ENCODE measurements around the gene MEIOB. TPM values are rescaled to one million over a fixed set of nuclear protein-coding genes. Genes with fewer than 3 reads are reported as not detected.

Gene MEIOB
- total and polyA plus RNA-seq, 4 donors = 0.21 to 0.28 TPM; not detected in 2

DNA sequence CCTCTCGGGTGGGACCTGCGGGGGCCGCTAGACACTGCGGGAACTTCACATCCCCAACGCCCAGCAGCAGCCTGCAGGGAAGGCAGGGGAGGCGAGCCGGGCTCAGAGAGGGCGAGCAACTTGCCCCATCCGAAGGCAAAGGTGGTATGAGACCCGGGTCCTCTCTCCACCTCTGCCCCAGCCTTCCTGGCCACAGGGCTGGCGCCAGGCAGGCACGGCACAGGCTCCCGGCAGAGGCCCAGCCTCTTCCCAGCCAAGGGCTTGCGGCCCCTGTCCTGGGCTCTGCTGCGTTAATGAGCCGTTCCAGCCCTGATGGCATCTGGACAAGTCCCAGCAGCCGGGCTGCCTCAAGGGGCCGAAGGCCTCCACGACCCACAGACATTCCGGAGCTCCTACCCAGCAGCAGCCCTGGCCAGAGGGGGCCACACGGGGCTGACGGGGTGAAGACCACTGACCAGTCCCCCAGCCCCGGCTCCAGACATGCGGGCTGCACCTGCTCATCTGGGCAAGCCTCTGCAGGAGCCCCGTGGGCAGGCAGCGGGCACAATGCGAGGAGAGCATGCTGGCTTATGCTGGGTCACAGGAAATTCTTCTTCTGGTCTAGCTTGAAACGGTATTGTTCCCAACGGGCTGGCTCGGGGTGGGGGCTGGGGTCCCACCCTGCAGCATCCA lies 47.5 kb upstream of the MEIOB start:
- Histone ChIP-seq H3K36me3 (ENCODE audit: control insufficient read depth in 4 of 4, insufficient read depth in 4 of 4, low read length in 4 of 4) (no peaks in the 10 kb centered on the region), H3K27ac (ENCODE audit: low read depth in 1 of 2, low read length in 1 of 2) (no peak overlapping the region), H3K4me1 (ENCODE audit: control insufficient read depth in 5 of 5, insufficient read depth in 5 of 5, low read length in 5 of 5) (peaks cover 0 to 6% (median 0%) of the 10 kb centered on the region in 5 donors), H3K9ac (ENCODE audit: insufficient read depth in 1 of 2, low read length in 2 of 2) (no peak overlapping the region), H3K4me3 (no peak overlapping the region), H3K9me3 (ENCODE audit: control insufficient read depth in 4 of 4, insufficient read depth in 3 of 4, low read length in 3 of 4) (peaks cover 0 to 4% (median 0%) of the 10 kb centered on the region in 4 donors), H3K27me3 (ENCODE audit: control insufficient read depth in 3 of 3, insufficient read depth in 3 of 3, low read length in 2 of 3) (peaks cover 7 to 65% (median 57%) of the 10 kb centered on the region in 3 donors)
- WGBS, 2 donors = 39 to 47% methylated on average over 29 to 30 of the region's 30 CpGs
- ATAC-seq (ENCODE audit: insufficient read depth, low FRiP score) (no peak), DNase-seq (no peak)
- TF ChIP-seq, protein P1, sequence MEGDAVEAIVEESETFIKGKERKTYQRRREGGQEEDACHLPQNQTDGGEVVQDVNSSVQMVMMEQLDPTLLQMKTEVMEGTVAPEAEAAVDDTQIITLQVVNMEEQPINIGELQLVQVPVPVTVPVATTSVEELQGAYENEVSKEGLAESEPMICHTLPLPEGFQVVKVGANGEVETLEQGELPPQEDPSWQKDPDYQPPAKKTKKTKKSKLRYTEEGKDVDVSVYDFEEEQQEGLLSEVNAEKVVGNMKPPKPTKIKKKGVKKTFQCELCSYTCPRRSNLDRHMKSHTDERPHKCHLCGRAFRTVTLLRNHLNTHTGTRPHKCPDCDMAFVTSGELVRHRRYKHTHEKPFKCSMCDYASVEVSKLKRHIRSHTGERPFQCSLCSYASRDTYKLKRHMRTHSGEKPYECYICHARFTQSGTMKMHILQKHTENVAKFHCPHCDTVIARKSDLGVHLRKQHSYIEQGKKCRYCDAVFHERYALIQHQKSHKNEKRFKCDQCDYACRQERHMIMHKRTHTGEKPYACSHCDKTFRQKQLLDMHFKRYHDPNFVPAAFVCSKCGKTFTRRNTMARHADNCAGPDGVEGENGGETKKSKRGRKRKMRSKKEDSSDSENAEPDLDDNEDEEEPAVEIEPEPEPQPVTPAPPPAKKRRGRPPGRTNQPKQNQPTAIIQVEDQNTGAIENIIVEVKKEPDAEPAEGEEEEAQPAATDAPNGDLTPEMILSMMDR (IDR thresholded peaks at IDR 0.05; ENCODE audit: control extremely low read depth, extremely low read depth) = no peak

DNA sequence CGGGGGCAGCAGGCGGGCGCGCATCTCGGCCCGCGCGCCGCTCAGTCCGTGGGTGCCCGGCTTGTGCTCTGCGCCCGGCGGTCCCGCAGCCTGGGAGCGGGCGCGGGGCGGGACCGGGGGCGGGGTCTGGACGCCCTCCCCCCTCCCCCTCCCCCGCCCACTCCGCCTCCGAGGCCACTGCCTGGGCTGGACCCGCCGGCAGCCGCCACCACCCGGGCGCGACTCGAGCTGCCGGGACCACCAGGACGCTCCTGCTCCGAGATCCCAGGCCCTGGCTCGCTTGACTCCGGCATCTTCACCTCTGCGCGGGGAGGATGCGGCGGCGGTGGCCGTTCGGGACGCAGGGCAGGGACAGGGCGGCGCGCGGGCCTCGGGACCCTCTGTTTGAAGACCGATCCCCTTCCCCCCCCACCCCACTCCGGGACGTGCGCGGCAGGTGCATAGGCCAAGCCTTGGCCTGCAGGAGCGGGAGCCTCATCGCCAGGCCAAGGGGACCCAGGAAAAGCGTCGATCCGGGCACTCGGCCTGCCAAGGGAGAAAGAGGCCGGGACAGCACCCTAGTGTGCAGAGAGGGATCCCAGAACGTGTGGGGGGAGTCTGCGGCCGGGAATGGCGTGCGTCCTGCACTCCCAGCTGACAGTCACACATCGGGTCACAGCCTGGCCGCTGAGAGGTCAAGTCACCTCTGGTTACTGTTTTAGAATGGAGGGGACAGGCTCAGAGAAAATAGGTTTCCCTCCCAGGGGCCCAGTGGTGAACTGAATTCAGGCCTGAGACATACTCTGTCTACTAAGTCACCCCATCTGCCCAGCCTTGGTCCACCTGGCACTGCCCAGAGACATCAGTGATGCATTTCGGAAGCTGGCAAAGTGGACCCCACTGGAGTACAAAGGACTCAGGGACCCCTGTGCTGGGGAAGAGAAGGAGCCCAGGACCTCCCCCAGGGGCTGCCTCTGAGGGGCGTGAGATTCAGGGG lies 46.7 kb upstream of the MEIOB start, which contains the start of gene HS3ST6:
Gene HS3ST6, minus strand, starts transcription at position 65 of the 976 bp plus-strand sequence. CDS start 92 bp downstream, outside the sequence.
- Histone ChIP-seq H3K27me3 (ENCODE audit: control insufficient read depth in 3 of 3, insufficient read depth in 3 of 3, low read length in 2 of 3) (peaks cover 7 to 64% (median 51%) of the 10 kb centered on the region in 3 donors), H3K27ac (ENCODE audit: low read depth in 1 of 2, low read length in 1 of 2) (no peak within 1 kb of the TSS), H3K36me3 (ENCODE audit: control insufficient read depth in 4 of 4, insufficient read depth in 4 of 4, low read length in 4 of 4) (no peaks in the 10 kb centered on the region), H3K4me3 (no peak within 1 kb of the TSS), H3K4me1 (ENCODE audit: control insufficient read depth in 5 of 5, insufficient read depth in 5 of 5, low read length in 5 of 5) (peaks cover 0 to 8% (median 0%) of the 10 kb centered on the region in 5 donors), H3K9me3 (ENCODE audit: control insufficient read depth in 4 of 4, insufficient read depth in 3 of 4, low read length in 3 of 4) (peaks cover 0 to 4% (median 0%) of the 10 kb centered on the region in 4 donors), H3K9ac (ENCODE audit: insufficient read depth in 1 of 2, low read length in 2 of 2) (no peak within 1 kb of the TSS)
- DNase-seq (no peak), ATAC-seq (ENCODE audit: insufficient read depth, low FRiP score) (no peak)
- TF ChIP-seq, protein P1 (IDR thresholded peaks at IDR 0.05; ENCODE audit: control extremely low read depth, extremely low read depth) = no peak
- 4 to 7% methylated on average over 37 to 70 of the region's 71 CpGs for WGBS, 2 donors

DNA sequence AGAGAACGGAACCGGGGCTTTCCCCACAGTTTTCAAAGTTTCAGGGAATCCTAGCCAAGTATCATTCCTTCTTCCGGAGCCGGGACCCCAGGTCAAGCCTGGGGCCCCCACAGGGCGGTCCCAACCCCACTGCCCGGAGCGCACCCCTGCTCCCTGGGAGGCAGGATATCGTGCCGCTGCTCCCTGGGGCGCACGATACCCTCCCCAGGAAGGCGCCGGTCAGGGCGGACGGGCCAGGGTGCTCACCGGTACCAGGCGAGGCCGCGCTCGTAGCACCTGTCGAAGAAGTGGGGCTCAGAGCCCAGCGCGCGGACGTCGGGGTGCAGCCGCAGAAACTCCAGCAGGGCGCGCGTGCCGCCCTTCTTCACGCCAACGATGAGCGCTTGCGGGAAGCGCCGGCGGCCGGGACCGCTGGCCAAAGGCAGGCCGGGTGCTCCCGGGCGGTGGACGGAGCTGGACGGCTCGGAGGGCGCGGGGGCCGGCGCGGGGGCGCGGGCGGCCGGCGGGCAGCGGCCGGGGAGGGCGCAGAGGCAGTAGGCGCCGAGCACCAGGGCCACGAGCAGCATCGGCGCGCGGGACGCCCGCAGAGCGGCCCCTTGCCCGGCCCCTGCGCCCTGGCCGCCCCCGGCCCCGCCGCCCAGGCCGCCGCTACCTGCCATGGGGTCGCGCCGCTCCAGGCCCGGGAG lies 45.8 kb upstream of the MEIOB start:
- no peak overlapping the region for H3K27ac ChIP-seq (ENCODE audit: low read depth in 1 of 2, low read length in 1 of 2)
- ATAC-seq (ENCODE audit: insufficient read depth, low FRiP score) = no peak
- peaks cover 0 to 4% (median 0%) of the 10 kb centered on the region in 4 donors for H3K9me3 ChIP-seq (ENCODE audit: control insufficient read depth in 4 of 4, insufficient read depth in 3 of 4, low read length in 3 of 4)
- peaks cover 0 to 12% (median 0%) of the 10 kb centered on the region in 5 donors for H3K4me1 ChIP-seq (ENCODE audit: control insufficient read depth in 5 of 5, insufficient read depth in 5 of 5, low read length in 5 of 5)
- no peaks in the 10 kb centered on the region for H3K36me3 ChIP-seq (ENCODE audit: control insufficient read depth in 4 of 4, insufficient read depth in 4 of 4, low read length in 4 of 4)
- TF ChIP-seq, protein P1 (IDR thresholded peaks at IDR 0.05; ENCODE audit: control extremely low read depth, extremely low read depth) = no peak
- peaks cover 7 to 56% (median 48%) of the 10 kb centered on the region in 3 donors for H3K27me3 ChIP-seq (ENCODE audit: control insufficient read depth in 3 of 3, insufficient read depth in 3 of 3, low read length in 2 of 3)
- no peak for DNase-seq
- H3K9ac ChIP-seq (ENCODE audit: insufficient read depth in 1 of 2, low read length in 2 of 2) = no peak overlapping the region
- H3K4me3 ChIP-seq = no peak overlapping the region
- 2 to 3% methylated on average over 63 to 81 of the region's 81 CpGs for WGBS, 2 donors

Measured in lung (tissue), 12 donors.